Activated CD8-positive, alpha-beta memory T cell treated with anti-CD3 and anti-CD28 coated beads, Interleukin-2, amount 10 ng/mL, durations not matched to agents 7 days and 5 days (primary cell): ENCODE measurements around the gene EPN2. TPM values are rescaled to one million over a fixed set of nuclear protein-coding genes. Genes with fewer than 3 reads are reported as not detected.
"Not testable (repeated sequence)": the region's sequence is repeated elsewhere in the genome, so short reads cannot be mapped to it uniquely, and the experiment has no call there.

Source experiments
- ATAC-seq: fragments of 150-1000 bp; cut with Tn5 transposase; one replicate; pipeline ENCODE4 v1.10.0; 2021; ENCODE audit warnings: moderate library complexity
- CTCF ChIA-PET: fragments of 350-600 bp; sonication (Branson Sonifier 250); formaldehyde crosslinking; loops from one replicate; lab custom pipeline; 2021; ENCODE audit warnings: antibody characterized with exemption; lab: Charles Lee
- DNase-seq: peaks from one replicate; pipeline ENCODE4 v3.0.0-alpha.2; 2020
- H3K27ac Mint-ChIP-seq: one replicate; pipeline ENCODE4 v1.8.0; 2021; ENCODE audit warnings: mild to moderate bottlenecking, mixed read lengths
- H3K27me3 Mint-ChIP-seq: one replicate; pipeline ENCODE4 v1.8.0; 2021; ENCODE audit warnings: mixed read lengths
- H3K36me3 Mint-ChIP-seq: one replicate; pipeline ENCODE4 v1.8.0; 2021; ENCODE audit warnings: mild to moderate bottlenecking, mixed read lengths
- H3K4me1 Mint-ChIP-seq: one replicate; pipeline ENCODE4 v1.8.0; 2021; ENCODE audit warnings: mixed read lengths
- H3K4me3 Mint-ChIP-seq: one replicate; pipeline ENCODE4 v1.8.0; 2021; ENCODE audit warnings: mild to moderate bottlenecking, moderate library complexity, mixed read lengths
- H3K9me3 Mint-ChIP-seq: one replicate; pipeline ENCODE4 v1.8.0; 2022; ENCODE audit warnings: low read depth, mixed read lengths
- total RNA-seq, 2 experiments: library from RNA; stranded (reverse); gene quantifications; one replicate each; pipeline ENCODE4 v1.2.3, GENCODE V29; 2021

Gene EPN2
- total RNA-seq, 2 experiments from 2014 or later, result 2.9 to 15.3 TPM

GRCh38 chr17:19264268-19264667 is 27.1 kb downstream of the EPN2 start:
- H3K4me3 Mint-ChIP-seq, result no peak overlapping the region
- peaks cover 12% of the 10 kb centered on the region for H3K4me1 Mint-ChIP-seq
- peaks cover 7% of the 10 kb centered on the region for H3K27me3 Mint-ChIP-seq
- no peak for ATAC-seq
- CTCF ChIA-PET, result no interaction called here
- no peaks in the 10 kb centered on the region for H3K9me3 Mint-ChIP-seq
- H3K27ac Mint-ChIP-seq, result no peak overlapping the region
- no peaks in the 10 kb centered on the region for H3K36me3 Mint-ChIP-seq
- DNase-seq, result no peak

DNA sequence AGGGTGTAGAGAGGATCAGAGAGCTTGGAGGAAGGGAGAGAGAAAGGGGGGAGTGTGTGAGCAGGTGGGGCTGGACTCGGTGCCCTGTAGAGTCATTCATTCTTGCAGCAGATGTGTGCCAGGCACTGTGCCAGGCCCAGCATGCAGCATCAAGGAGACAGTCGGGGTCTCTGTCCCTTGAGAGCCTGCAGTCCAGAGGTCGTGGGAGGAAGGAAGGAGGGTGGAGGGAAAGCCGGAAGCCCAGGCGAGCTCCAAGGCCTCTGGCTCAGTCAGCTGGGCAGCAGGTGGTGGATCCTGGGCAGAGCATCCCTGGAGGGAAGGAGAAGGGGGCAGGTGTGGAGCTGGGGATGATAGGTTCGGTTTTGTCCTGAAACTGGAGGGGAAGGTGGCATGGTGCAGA is 27.5 kb downstream of the EPN2 start:
- Mint-ChIP-seq H3K9me3 (no peaks in the 10 kb centered on the region), H3K27ac (no peak overlapping the region)
- ATAC-seq, result no peak

DNA sequence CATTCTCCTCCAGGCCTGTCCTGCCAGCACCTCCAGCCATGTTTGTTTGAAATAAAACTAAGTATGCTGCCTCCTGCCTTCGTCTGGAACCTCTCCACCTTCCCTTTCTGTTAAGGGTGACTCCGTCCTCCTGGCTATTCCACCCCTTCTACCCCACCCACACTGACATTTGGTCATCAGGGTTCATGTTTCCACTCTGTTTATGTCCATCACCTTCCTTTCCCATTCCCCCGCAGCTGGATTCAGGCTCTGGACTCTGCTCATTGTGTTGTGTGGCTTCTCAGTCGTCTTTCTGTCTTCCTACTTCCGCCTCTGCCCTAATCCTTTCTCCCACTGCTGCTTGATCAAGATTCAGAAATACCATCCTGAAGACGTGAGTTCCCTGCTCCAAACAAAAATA is 28.6 kb downstream of the EPN2 start:
- no peak overlapping the region for H3K4me3 Mint-ChIP-seq
- no peak overlapping the region for H3K27ac Mint-ChIP-seq
- DNase-seq, result no peak
- peaks cover 5% of the 10 kb centered on the region for H3K27me3 Mint-ChIP-seq
- H3K4me1 Mint-ChIP-seq, result peaks cover 14% of the 10 kb centered on the region
- H3K36me3 Mint-ChIP-seq, result no peaks in the 10 kb centered on the region
- CTCF ChIA-PET, result no interaction called here
- H3K9me3 Mint-ChIP-seq, result no peaks in the 10 kb centered on the region
- ATAC-seq, result no peak

More for the DNA sequence above, 27.5 kb downstream of the EPN2 start:
- DNase-seq, result no peak
- Mint-ChIP-seq H3K36me3 (no peaks in the 10 kb centered on the region), H3K4me3 (no peak overlapping the region), H3K4me1 (peaks cover 12% of the 10 kb centered on the region), H3K27me3 (peaks cover 7% of the 10 kb centered on the region)
- CTCF ChIA-PET, result no interaction called here

GRCh38 chr17:19268611-19269010 is 31.4 kb downstream of the EPN2 start:
- H3K4me3 Mint-ChIP-seq, result no peak overlapping the region
- no peaks in the 10 kb centered on the region for H3K9me3 Mint-ChIP-seq
- H3K27ac Mint-ChIP-seq, result no peak overlapping the region
- H3K36me3 Mint-ChIP-seq, result no peaks in the 10 kb centered on the region
- peaks cover 12% of the 10 kb centered on the region for H3K4me1 Mint-ChIP-seq
- CTCF ChIA-PET, result no interaction called here
- peaks cover 3% of the 10 kb centered on the region for H3K27me3 Mint-ChIP-seq
- no peak for DNase-seq
- no peak for ATAC-seq

- DNase-seq, result no peak
- Mint-ChIP-seq H3K27me3 (peaks cover 3% of the 10 kb centered on the region), H3K27ac (no peak overlapping the region), H3K9me3 (no peaks in the 10 kb centered on the region), H3K36me3 (no peaks in the 10 kb centered on the region), H3K4me3 (no peak overlapping the region), H3K4me1 (peaks cover 16% of the 10 kb centered on the region)
- no peak for ATAC-seq
- CTCF ChIA-PET, result no interaction called here
These were observed 31.9 kb downstream of the EPN2 start for GRCh38 chr17:19269106-19269505.

DNA sequence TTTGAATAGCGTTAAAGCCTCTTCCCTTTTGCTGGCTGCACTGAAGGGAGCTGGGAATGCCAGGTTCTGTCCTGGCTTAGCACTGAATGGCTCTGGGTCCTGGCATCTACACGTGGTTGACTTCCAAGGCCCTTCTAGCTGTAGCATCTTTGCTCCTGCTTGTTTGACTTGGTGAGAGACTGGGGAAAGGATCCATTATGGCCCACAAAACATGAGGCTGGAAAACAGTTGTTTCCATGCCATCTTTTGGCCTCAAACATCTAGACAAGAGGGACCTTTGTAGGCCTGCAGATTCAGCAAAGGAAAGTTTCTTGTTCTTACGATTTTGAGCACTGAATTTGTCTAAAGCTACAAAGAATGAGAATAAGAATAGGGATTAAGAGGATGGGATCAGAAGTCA is 32.5 kb downstream of the EPN2 start:
- CTCF ChIA-PET, result no interaction called here
- Mint-ChIP-seq H3K27ac (no peak overlapping the region), H3K36me3 (no peaks in the 10 kb centered on the region), H3K9me3 (no peaks in the 10 kb centered on the region), H3K4me1 (peaks cover 16% of the 10 kb centered on the region), H3K27me3 (peaks cover under 1% of the 10 kb centered on the region), H3K4me3 (no peak overlapping the region)
- DNase-seq (no peak), ATAC-seq (no peak)

DNA sequence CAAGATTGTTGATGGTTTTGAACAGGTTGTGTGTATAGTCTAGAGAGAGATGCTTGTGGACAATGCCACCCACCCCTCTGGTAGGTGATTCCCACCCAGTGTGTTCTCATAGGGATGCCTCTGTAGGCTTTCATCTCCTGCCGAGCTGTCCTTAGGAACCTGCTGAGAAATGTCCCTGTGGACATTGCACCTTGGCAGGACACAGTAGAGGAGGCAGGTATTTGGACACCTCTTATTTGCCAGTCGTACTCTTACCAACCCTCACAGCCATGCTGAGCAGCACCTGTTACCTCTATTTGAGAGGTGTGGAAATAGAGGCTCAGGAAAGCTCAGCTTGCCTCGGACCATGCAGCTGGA is 33.2 kb downstream of the EPN2 start:
- peaks cover 23% of the 10 kb centered on the region for H3K4me1 Mint-ChIP-seq
- H3K27me3 Mint-ChIP-seq, result no peaks in the 10 kb centered on the region
- no peak overlapping the region for H3K27ac Mint-ChIP-seq
- CTCF ChIA-PET, result no interaction called here
- H3K4me3 Mint-ChIP-seq, result no peak overlapping the region
- ATAC-seq (no peak), DNase-seq (no peak)
- no peaks in the 10 kb centered on the region for H3K9me3 Mint-ChIP-seq
- H3K36me3 Mint-ChIP-seq, result no peaks in the 10 kb centered on the region

DNA sequence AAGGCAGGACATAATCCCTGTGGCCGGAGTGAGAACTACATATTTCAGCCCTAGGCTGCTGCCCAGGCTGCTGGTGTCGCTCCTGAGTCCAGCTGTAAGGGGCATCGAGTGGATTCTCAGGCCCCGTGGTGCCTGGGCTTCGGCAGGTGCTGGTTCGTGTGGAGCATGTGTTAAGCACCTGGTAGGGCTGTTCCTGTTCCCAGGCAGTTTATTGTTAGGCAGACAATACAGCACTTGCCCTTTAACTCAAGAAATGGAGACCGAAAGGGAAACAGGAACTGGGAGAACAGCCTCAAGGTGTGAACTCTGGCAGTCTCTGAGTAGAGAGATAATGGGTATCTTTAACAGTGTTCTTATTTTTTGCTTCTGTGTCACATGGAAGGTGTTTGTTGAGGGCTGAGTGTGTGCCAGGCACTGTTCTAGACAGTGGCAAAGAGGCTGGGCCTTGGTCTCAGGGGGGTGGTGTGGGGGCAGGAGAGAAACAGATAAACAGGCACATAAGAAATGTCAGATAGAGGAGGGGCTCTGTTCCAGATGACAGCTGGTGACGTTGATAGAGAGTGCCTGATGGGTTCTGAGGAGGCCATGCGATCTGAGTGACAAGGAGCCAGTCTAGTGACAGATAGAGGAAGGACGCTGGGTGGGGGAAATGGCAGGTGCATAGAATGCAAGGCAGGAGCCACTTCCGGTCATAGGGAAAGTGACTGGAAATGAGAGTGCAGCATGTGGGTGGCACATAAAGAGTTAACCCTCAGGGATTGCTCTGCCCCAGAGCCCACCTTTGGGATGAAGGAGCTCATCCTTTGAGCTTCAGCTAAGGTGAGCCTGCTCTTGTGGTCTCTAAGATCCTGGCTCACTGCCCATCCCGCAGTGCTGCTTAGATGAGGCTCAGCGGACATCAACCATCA is 33.8 kb downstream of the EPN2 start:
- Mint-ChIP-seq H3K9me3 (no peaks in the 10 kb centered on the region), H3K27ac (no peak overlapping the region), H3K27me3 (no peaks in the 10 kb centered on the region), H3K4me1 (peaks cover 25% of the 10 kb centered on the region), H3K36me3 (no peaks in the 10 kb centered on the region), H3K4me3 (no peak overlapping the region)
- ATAC-seq (no peak), DNase-seq (no peak)
- CTCF ChIA-PET, result interaction anchor here (1.0 kb wide), 1 partner anchor 13 kb away, joined by 3 read pairs; no protein-coding TSS in a partner anchor

GRCh38 chr17:19271780-19272357 is 34.7 kb downstream of the EPN2 start:
- no peaks in the 10 kb centered on the region for H3K36me3 Mint-ChIP-seq
- H3K4me3 Mint-ChIP-seq, result no peak overlapping the region
- no peaks in the 10 kb centered on the region for H3K9me3 Mint-ChIP-seq

DNA sequence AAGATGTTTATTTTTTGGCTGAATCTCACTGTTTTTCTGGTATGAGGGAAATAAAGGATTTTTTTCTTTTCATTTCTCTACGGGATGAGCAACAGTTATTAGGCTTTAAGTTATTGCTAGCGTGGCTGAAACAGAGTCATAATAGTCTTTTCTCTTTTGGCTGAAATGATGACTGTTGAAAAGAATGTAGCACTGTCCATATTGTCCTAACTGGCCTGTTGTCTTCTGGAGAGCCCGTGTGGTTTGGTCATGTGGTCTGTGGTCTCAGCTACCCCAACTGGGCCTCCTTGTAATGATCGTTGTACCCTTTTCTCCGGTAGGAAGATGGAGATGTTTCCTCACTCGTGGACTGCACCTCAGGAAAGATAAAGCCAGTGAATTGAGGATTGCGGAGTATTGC is 36.6 kb downstream of the EPN2 start:
- H3K4me1 Mint-ChIP-seq, result peaks cover 27% of the 10 kb centered on the region
- CTCF ChIA-PET, result no interaction called here
- no peak overlapping the region for H3K27ac Mint-ChIP-seq
- no peak for DNase-seq
- H3K27me3 Mint-ChIP-seq, result no peaks in the 10 kb centered on the region
- ATAC-seq, result no peak
- H3K36me3 Mint-ChIP-seq, result no peaks in the 10 kb centered on the region
- no peaks in the 10 kb centered on the region for H3K9me3 Mint-ChIP-seq
- H3K4me3 Mint-ChIP-seq, result no peak overlapping the region

More at GRCh38 chr17:19271780-19272357, 34.7 kb downstream of the EPN2 start:
- no peak overlapping the region for H3K27ac Mint-ChIP-seq
- ATAC-seq (no peak), DNase-seq (no peak)
- CTCF ChIA-PET, result interaction anchor here (1.0 kb wide), 1 partner anchor 12 kb away, joined by 3 read pairs; no protein-coding TSS in a partner anchor
- no peaks in the 10 kb centered on the region for H3K27me3 Mint-ChIP-seq
- H3K4me1 Mint-ChIP-seq, result peaks cover 27% of the 10 kb centered on the region

- ATAC-seq (no peak), DNase-seq (no peak)
- CTCF ChIA-PET, result interaction anchor here (1.3 kb wide), 1 partner anchor 19 kb away, joined by 3 read pairs; no protein-coding TSS in a partner anchor
These were observed 37.7 kb downstream of the EPN2 start for GRCh38 chr17:19274893-19275292.

GRCh38 chr17:19275457-19276127 is 38.4 kb downstream of the EPN2 start:
- CTCF ChIA-PET, result interaction anchor here (1.3 kb wide), 1 partner anchor 20 kb away, joined by 3 read pairs; no protein-coding TSS in a partner anchor
- H3K27ac Mint-ChIP-seq, result no peak overlapping the region
- no peaks in the 10 kb centered on the region for H3K9me3 Mint-ChIP-seq
- peaks cover 27% of the 10 kb centered on the region for H3K4me1 Mint-ChIP-seq
- H3K36me3 Mint-ChIP-seq, result no peaks in the 10 kb centered on the region
- DNase-seq (no peak), ATAC-seq (no peak)
- H3K4me3 Mint-ChIP-seq, result no peak overlapping the region
- no peaks in the 10 kb centered on the region for H3K27me3 Mint-ChIP-seq

More at GRCh38 chr17:19274893-19275292, 37.7 kb downstream of the EPN2 start:
- no peaks in the 10 kb centered on the region for H3K36me3 Mint-ChIP-seq
- H3K27me3 Mint-ChIP-seq, result no peaks in the 10 kb centered on the region
- no peaks in the 10 kb centered on the region for H3K9me3 Mint-ChIP-seq
- H3K4me1 Mint-ChIP-seq, result peaks cover 27% of the 10 kb centered on the region
- H3K27ac Mint-ChIP-seq, result no peak overlapping the region
- H3K4me3 Mint-ChIP-seq, result no peak overlapping the region

DNA sequence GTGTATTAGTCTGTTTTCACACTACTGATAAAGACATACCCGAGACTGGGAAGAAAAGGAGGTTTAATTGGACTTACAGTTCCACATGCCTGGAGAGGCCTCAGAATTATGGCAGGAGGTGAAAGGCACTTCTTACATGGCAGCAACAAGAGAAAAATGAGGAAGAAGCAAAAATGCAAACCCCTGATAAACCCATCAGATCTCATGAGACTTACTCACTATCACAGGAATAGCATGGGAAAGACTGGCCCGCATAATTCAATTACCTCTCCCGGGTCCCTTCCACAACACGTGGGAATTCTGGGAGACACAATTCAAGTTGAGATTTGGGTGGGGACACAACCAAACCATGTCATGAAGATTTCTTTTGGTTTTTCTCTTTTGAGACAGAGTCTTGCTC is 41.1 kb downstream of the EPN2 start:
- H3K36me3 Mint-ChIP-seq, H3K9me3 Mint-ChIP-seq, H3K27ac Mint-ChIP-seq, ATAC-seq, H3K27me3 Mint-ChIP-seq, CTCF ChIA-PET, DNase-seq, H3K4me3 Mint-ChIP-seq: not testable (repeated sequence)
- peaks cover 30% of the 10 kb centered on the region for H3K4me1 Mint-ChIP-seq
